Caki2 (cell line): ENCODE measurements around the gene GTF2IRD2. TPM values are rescaled to one million over a fixed set of nuclear protein-coding genes. Genes with fewer than 3 reads are reported as not detected.
"Not testable (repeated sequence)": the region's sequence is repeated elsewhere in the genome, so short reads cannot be mapped to it uniquely, and the experiment has no call there.

Experiments used
- DNase-seq: peaks from one replicate; pipeline ENCODE4 v3.0.0-alpha.2; 2015; ENCODE audit warnings: low read depth
- in situ Hi-C: cut with HindIII; loops from 2 replicates; pipeline ENCODE4 v1.10.0; 2016; ENCODE audit warnings: low sequenced_read_pairs, low pct_unique_long_range_greater_than_20kb, mixed read lengths
- total RNA-seq: library from RNA; depleted of rRNA; stranded (reverse); fragments of >200 nt; shearing (Covaris generic); gene quantifications from 2 replicates; pipeline ENCODE4 v1.2.3, GENCODE V29; 2014; ENCODE audit warnings: low replicate concordance; rRNA removed

Gene GTF2IRD2
- 2.5 and 11.8 TPM in 2 replicates for total RNA-seq

GRCh38 chr7:74850833-74851721 lies at the start of gene GTF2IRD2:
TSS of gene GTF2IRD2 (minus strand) at chr7:74851605. CDS start at chr7:74836378, 15,227 bp downstream.
- DNase-seq, in situ Hi-C loops: not testable (repeated sequence)

- peak; percentile 84 for DNase-seq
- in situ Hi-C loops: not testable (repeated sequence)
These were observed 39.0 kb upstream of the GTF2IRD2 start for GRCh38 chr7:74890158-74891123.

GRCh38 chr7:74889518-74890129 lies 38.2 kb upstream of the GTF2IRD2 start:
- DNase-seq, in situ Hi-C loops: not testable (repeated sequence)

GRCh38 chr7:74885295-74885694 lies 33.9 kb upstream of the GTF2IRD2 start:
- DNase-seq, in situ Hi-C loops: not testable (repeated sequence)

- in situ Hi-C loops, DNase-seq: not testable (repeated sequence)
These were observed 30.7 kb upstream of the GTF2IRD2 start for GRCh38 chr7:74882110-74882509.

GRCh38 chr7:74874748-74875512 lies 23.5 kb upstream of the GTF2IRD2 start:
- DNase-seq, in situ Hi-C loops: not testable (repeated sequence)

- in situ Hi-C loops, DNase-seq: not testable (repeated sequence)
These were observed 22.8 kb upstream of the GTF2IRD2 start for GRCh38 chr7:74874104-74874747.

GRCh38 chr7:74872542-74872941 lies 21.1 kb upstream of the GTF2IRD2 start:
- DNase-seq, in situ Hi-C loops: not testable (repeated sequence)

- DNase-seq, in situ Hi-C loops: not testable (repeated sequence)
These were observed 14.4 kb upstream of the GTF2IRD2 start for GRCh38 chr7:74865777-74866176.

GRCh38 chr7:74849853-74850252 lies 1.6 kb downstream of the GTF2IRD2 start:
- DNase-seq, in situ Hi-C loops: not testable (repeated sequence)

- DNase-seq, in situ Hi-C loops: not testable (repeated sequence)
These were observed 21.0 kb downstream of the GTF2IRD2 start for GRCh38 chr7:74830411-74830810.

GRCh38 chr7:74829959-74830358 lies 21.4 kb downstream of the GTF2IRD2 start:
- DNase-seq, in situ Hi-C loops: not testable (repeated sequence)

GRCh38 chr7:74821259-74821658 lies 30.1 kb downstream of the GTF2IRD2 start:
- DNase-seq, in situ Hi-C loops: not testable (repeated sequence)

- DNase-seq, in situ Hi-C loops: not testable (repeated sequence)
These were observed 31.1 kb downstream of the GTF2IRD2 start for GRCh38 chr7:74820146-74820805.

GRCh38 chr7:74815882-74816281 lies 35.5 kb downstream of the GTF2IRD2 start:
- DNase-seq, in situ Hi-C loops: not testable (repeated sequence)

GRCh38 chr7:74798644-74799043 lies 52.8 kb downstream of the GTF2IRD2 start:
- DNase-seq, in situ Hi-C loops: not testable (repeated sequence)
